OCI-LY7 (cell line): ENCODE results near the gene LSAMP. TPM values are rescaled to one million over a fixed set of nuclear protein-coding genes. Genes with fewer than 3 reads are reported as not detected.

Experiments
- BruUV-seq: library from RNA; stranded (reverse); fragments of 400-500 nt; replicated peaks from 2 replicates; lab custom pipeline; 2021; lab: Mats Ljungman, UMichigan
- CTCF ChIA-PET: fragments of 300-600 bp; sonication (Branson Sonifier 250); formaldehyde crosslinking; loops from one replicate; lab custom pipeline; 2022; ENCODE audit warnings: antibody characterized with exemption; ENCODE audit not compliant: unreplicated experiment; lab: Charles Lee
- POLR2A ChIA-PET: fragments of 300-600 bp; sonication (Branson Sonifier 250); formaldehyde crosslinking; loops from one replicate; lab custom pipeline; 2022; ENCODE audit warnings: antibody characterized with exemption; lab: Charles Lee
- DNase-seq: peaks from one replicate; pipeline ENCODE4 v3.0.0-alpha.2; 2015; ENCODE audit warnings: low spot score
- H2AFZ ChIP-seq: fragments of 200-600 bp; sonication (generic), shearing (Covaris generic); 2 replicates; pipeline ENCODE4 v1.6.1; 2014; ENCODE audit warnings: mild to moderate bottlenecking, antibody characterized with exemption, low read length, moderate library complexity
- H3K27ac ChIP-seq: fragments of 200-600 bp; sonication (generic); 2 replicates; pipeline ENCODE4 v1.5.1; 2014; ENCODE audit warnings: mixed run types, low read depth, mild to moderate bottlenecking, moderate library complexity, low read length, inconsistent platforms; ENCODE audit not compliant: poor library complexity, severe bottlenecking
- H3K36me3 ChIP-seq: fragments of 200-600 bp; sonication (generic); 2 replicates; pipeline ENCODE4 v1.6.1; 2014; ENCODE audit warnings: mild to moderate bottlenecking, antibody characterized with exemption, low read length, moderate library complexity, mixed read lengths; ENCODE audit not compliant: insufficient read depth
- H3K4me1 ChIP-seq: fragments of 200-600 bp; sonication (generic); 2 replicates; pipeline ENCODE4 v1.5.1; 2014; ENCODE audit warnings: mild to moderate bottlenecking, low read length; ENCODE audit not compliant: insufficient read depth, poor library complexity, severe bottlenecking
- H3K4me2 ChIP-seq: fragments of 200-600 bp; sonication (generic); 2 replicates; pipeline ENCODE4 v1.6.1; 2014; ENCODE audit warnings: mild to moderate bottlenecking, low read length
- H3K4me3 ChIP-seq: fragments of 200-600 bp; sonication (generic); 2 replicates; pipeline ENCODE4 v1.5.1; 2014; ENCODE audit warnings: mild to moderate bottlenecking, low read depth, low read length; ENCODE audit not compliant: poor library complexity, severe bottlenecking
- H3K79me2 ChIP-seq: fragments of 200-600 bp; sonication (generic); 2 replicates; pipeline ENCODE4 v1.6.1; 2016; ENCODE audit warnings: low read depth, mild to moderate bottlenecking, low read length, moderate library complexity, mixed read lengths; ENCODE audit not compliant: insufficient read depth
- H3K9me2 ChIP-seq: fragments of 200-600 bp; sonication (generic); 2 replicates; pipeline ENCODE4 v1.6.1; 2016; ENCODE audit warnings: mild to moderate bottlenecking, low read length, mixed read lengths; ENCODE audit not compliant: insufficient read depth
- H3K9me3 ChIP-seq: fragments of 200-600 bp; sonication (generic); 2 replicates; pipeline ENCODE4 v1.6.1; 2014; ENCODE audit warnings: mild to moderate bottlenecking, mixed run types, low read length, mixed read lengths
- H4K20me1 ChIP-seq: fragments of 200-600 bp; sonication (generic); 2 replicates; pipeline ENCODE4 v1.6.1; 2014; ENCODE audit warnings: mild to moderate bottlenecking, antibody characterized with exemption, low read length, moderate library complexity, mixed read lengths; ENCODE audit not compliant: insufficient read depth
- CTCF ChIP-seq: fragments of 200-600 bp; sonication (generic); conservative IDR thresholded peaks from 2 replicates; pipeline ENCODE4 v1.5.1; 2014; ENCODE audit warnings: mild to moderate bottlenecking, antibody characterized with exemption, low read length, moderate library complexity, mixed read lengths
- EZH2phosphoT487 ChIP-seq: fragments of 200-600 bp; sonication (generic); IDR thresholded peaks from 2 replicates; pipeline ENCODE4 v1.6.1; 2018; ENCODE audit warnings: low read depth, borderline replicate concordance, mild to moderate bottlenecking, mixed run types, antibody characterized with exemption, low read length, moderate library complexity, mixed read lengths
- intact Hi-C: fragments of 100-400 bp; cut with micrococcal nuclease; formaldehyde crosslinking; loops from one replicate; pipeline ENCODE4 v1.10.0; 2022; ENCODE audit not compliant: unreplicated experiment
- total RNA-seq, 2 experiments: library from RNA; depleted of rRNA in 1 of 2; stranded (reverse); fragments of >200 nt in 1 of 2; shearing (Covaris generic) in 1 of 2; gene quantifications; 2 replicates each; pipeline ENCODE4 v1.2.3, GENCODE V29; 2014 to 2022

LSAMP gene
- total RNA-seq, 2 experiments from 2014 or later, result 1.4 TPM; not detected in 1

DNA sequence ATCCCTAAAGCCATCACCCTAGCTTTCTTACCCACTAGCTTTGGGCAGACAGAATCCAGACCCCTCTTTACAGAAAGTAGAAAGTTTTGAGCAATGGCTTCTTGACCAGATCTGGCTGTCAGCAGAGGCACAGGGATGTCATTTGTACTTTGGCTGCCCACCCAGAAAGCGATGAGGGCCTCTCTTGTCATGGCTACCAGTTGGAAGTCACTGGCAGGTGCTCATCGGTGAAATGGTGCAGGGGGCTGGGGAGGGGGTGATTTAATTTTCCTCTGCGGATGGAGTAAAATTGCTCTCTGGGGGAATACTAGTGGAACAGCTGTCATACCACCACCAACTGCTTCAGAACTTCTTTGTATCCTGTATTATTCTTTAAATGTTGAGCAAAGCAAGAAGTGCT lies 393.7 kb downstream of the LSAMP start:
- Histone ChIP-seq H3K4me1 (no peaks in the 10 kb centered on the region), H3K4me3 (no peak overlapping the region), H3K4me2 (no peak overlapping the region), H3K9me3 (no peaks in the 10 kb centered on the region), H3K27ac (no peak overlapping the region), H3K79me2 (no peaks in the 10 kb centered on the region), H3K9me2 (no peaks in the 10 kb centered on the region), H3K36me3 (no peaks in the 10 kb centered on the region), H4K20me1 (no peaks in the 10 kb centered on the region), H2AFZ (no peak overlapping the region)
- ChIA-PET POLR2A (no interaction called here), CTCF (no interaction called here)
- intact Hi-C loops, result no loop called here
- BruUV-seq, result no TSS peak
- no peak for TF ChIP-seq EZH2phosphoT487
- no peak for TF ChIP-seq CTCF
- DNase-seq, result no peak

DNA sequence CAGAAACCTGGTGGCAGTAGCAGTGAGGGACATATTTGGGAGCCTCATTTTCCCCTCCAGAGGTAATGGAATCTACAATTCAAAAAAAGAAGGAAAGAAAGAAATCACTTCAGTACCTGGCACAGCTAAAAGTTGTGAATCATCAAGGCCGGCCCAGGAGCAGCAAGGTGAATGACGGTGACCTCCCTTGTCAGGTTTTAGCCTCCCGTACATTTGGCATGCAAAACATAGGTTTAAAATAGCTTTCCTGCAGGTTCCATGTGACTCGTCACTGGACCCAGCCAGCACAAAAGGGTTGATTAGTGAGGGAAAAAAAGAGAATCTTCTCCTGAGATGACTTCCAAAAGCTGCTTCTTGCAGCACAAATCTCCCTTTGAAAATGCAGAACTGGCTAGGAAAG lies 394.2 kb downstream of the LSAMP start:
- POLR2A ChIA-PET, result no interaction called here
- CTCF ChIA-PET, result no interaction called here

More for the DNA sequence above, 394.2 kb downstream of the LSAMP start:
- DNase-seq, result no peak
- no TSS peak for BruUV-seq
- no peaks in the 10 kb centered on the region for H3K36me3 ChIP-seq
- H3K4me1 ChIP-seq, result no peaks in the 10 kb centered on the region
- no peaks in the 10 kb centered on the region for H3K79me2 ChIP-seq
- intact Hi-C loops, result no loop called here
- H3K27ac ChIP-seq, result no peak overlapping the region
- TF ChIP-seq EZH2phosphoT487 (no peak), CTCF (no peak)
- H3K9me2 ChIP-seq, result no peaks in the 10 kb centered on the region
- no peaks in the 10 kb centered on the region for H3K9me3 ChIP-seq
- H3K4me3 ChIP-seq, result no peak overlapping the region
- no peak overlapping the region for H3K4me2 ChIP-seq
- H2AFZ ChIP-seq, result no peak overlapping the region
- no peaks in the 10 kb centered on the region for H4K20me1 ChIP-seq
